ENCODE data around the gene TIMM9. TPM values are rescaled to one million over a fixed set of nuclear protein-coding genes. Genes with fewer than 3 reads are reported as not detected.

Gene TIMM9
- total and polyA plus RNA-seq, 2 donors (not counting 1 experiment from before 2014, with no cell fraction given), result 27.7 to 51.0 TPM

- DNase-seq (no peak), ATAC-seq (ENCODE audit: low read depth) (no peak)
- H3K4me1 Mint-ChIP-seq, result no peaks in the 10 kb centered on the region
- no peak overlapping the region for H3K27ac ChIP-seq (ENCODE audit: low read length in 2 of 2)
- no peaks in the 10 kb centered on the region for H3K9me3 ChIP-seq (ENCODE audit: control extremely low read depth in 1 of 3, control insufficient read depth in 2 of 3, insufficient read depth in 1 of 3, low read length in 2 of 3)
- no peak overlapping the region for H3K4me2 ChIP-seq (replicated peaks; ENCODE audit: low read depth, low read length, poor library complexity, severe bottlenecking)
- no peaks in the 10 kb centered on the region for H3K4me1 ChIP-seq (ENCODE audit: control insufficient read depth in 2 of 2, insufficient read depth in 2 of 2, low read length in 2 of 2)
- TF ChIP-seq EZH2 (IDR thresholded peaks at IDR 0.05; ENCODE audit: borderline replicate concordance, insufficient read depth, low read depth, low read length, poor library complexity, severe bottlenecking), result no peak
- no peak for TF ChIP-seq CTCF (IDR thresholded peaks at IDR 0.05)
- no peak overlapping the region for H3K4me3 ChIP-seq (ENCODE audit: control extremely low read depth in 1 of 5, extremely low read depth in 1 of 5, insufficient read depth in 1 of 5, low read depth in 2 of 5, low read length in 4 of 5)
- no peaks in the 10 kb centered on the region for H4K20me1 ChIP-seq (ENCODE audit: control insufficient read depth, insufficient read depth, low read length, poor library complexity, severe bottlenecking)
- peaks cover 7 to 66% of the 10 kb centered on the region in 2 experiments for H3K36me3 ChIP-seq (replicated peaks in 1 of 2; ENCODE audit: control extremely low read depth in 1 of 2, control insufficient read depth in 1 of 2, extremely low read depth in 1 of 2, insufficient read depth in 2 of 2, low read length in 1 of 2)
- no peak overlapping the region for H2AFZ ChIP-seq (ENCODE audit: insufficient read depth, low read depth, low read length, poor library complexity, severe bottlenecking)
- WGBS (ENCODE audit: insufficient coverage), result no CpG with 5 or more reads among the region's 3 CpGs
- no peaks in the 10 kb centered on the region for H3K27me3 ChIP-seq (replicated peaks in 1 of 4; ENCODE audit: control extremely low read depth in 1 of 4, control insufficient read depth in 3 of 4, insufficient read depth in 4 of 4, low read length in 3 of 4)
- no peaks in the 10 kb centered on the region for H3K9me3 Mint-ChIP-seq (ENCODE audit: insufficient read depth)
- ChIA-PET CTCF (no interaction called here), POLR2A (no interaction called here)
- intact Hi-C loops (cut with micrococcal nuclease), result no loop called here
- no peaks in the 10 kb centered on the region for H3K79me2 ChIP-seq (ENCODE audit: control insufficient read depth, insufficient read depth, low read length)
- no peaks in the 10 kb centered on the region for H3K27me3 Mint-ChIP-seq
- H3K4me3 Mint-ChIP-seq, result no peak overlapping the region
- H3K9ac ChIP-seq (ENCODE audit: low read length), result no peak overlapping the region
- H3K27ac Mint-ChIP-seq, result no peak overlapping the region
Observed at GRCh38 chr14:58367296-58367695, 60.0 kb downstream of the TIMM9 start.

GRCh38 chr14:58364316-58364715 lies 63.0 kb downstream of the TIMM9 start:
- Histone ChIP-seq H3K79me2 (ENCODE audit: control insufficient read depth, insufficient read depth, low read length) (no peaks in the 10 kb centered on the region), H3K27me3 (replicated peaks in 1 of 4; ENCODE audit: control extremely low read depth in 1 of 4, control insufficient read depth in 3 of 4, insufficient read depth in 4 of 4, low read length in 3 of 4) (no peaks in the 10 kb centered on the region), H2AFZ (ENCODE audit: insufficient read depth, low read depth, low read length, poor library complexity, severe bottlenecking) (no peak overlapping the region), H3K36me3 (replicated peaks in 1 of 2; ENCODE audit: control extremely low read depth in 1 of 2, control insufficient read depth in 1 of 2, extremely low read depth in 1 of 2, insufficient read depth in 2 of 2, low read length in 1 of 2) (peaks cover 16 to 54% of the 10 kb centered on the region in 2 experiments), H3K4me2 (replicated peaks; ENCODE audit: low read depth, low read length, poor library complexity, severe bottlenecking) (no peak overlapping the region), H3K27ac (ENCODE audit: low read length in 2 of 2) (no peak overlapping the region), H3K4me1 (ENCODE audit: control insufficient read depth in 2 of 2, insufficient read depth in 2 of 2, low read length in 2 of 2) (no peaks in the 10 kb centered on the region), H4K20me1 (ENCODE audit: control insufficient read depth, insufficient read depth, low read length, poor library complexity, severe bottlenecking) (no peaks in the 10 kb centered on the region), H3K9ac (ENCODE audit: low read length) (no peak overlapping the region), H3K9me3 (ENCODE audit: control extremely low read depth in 1 of 3, control insufficient read depth in 2 of 3, insufficient read depth in 1 of 3, low read length in 2 of 3) (no peaks in the 10 kb centered on the region), H3K4me3 (ENCODE audit: control extremely low read depth in 1 of 5, extremely low read depth in 1 of 5, insufficient read depth in 1 of 5, low read depth in 2 of 5, low read length in 4 of 5) (no peak overlapping the region)
- ATAC-seq (ENCODE audit: low read depth) (no peak), DNase-seq (no peak)
- Mint-ChIP-seq H3K4me1 (no peaks in the 10 kb centered on the region), H3K9me3 (ENCODE audit: insufficient read depth) (no peaks in the 10 kb centered on the region), H3K27me3 (no peaks in the 10 kb centered on the region), H3K4me3 (no peak overlapping the region), H3K27ac (no peak overlapping the region)
- TF ChIP-seq CTCF (IDR thresholded peaks at IDR 0.05) (no peak), EZH2 (IDR thresholded peaks at IDR 0.05; ENCODE audit: borderline replicate concordance, insufficient read depth, low read depth, low read length, poor library complexity, severe bottlenecking) (no peak)
- POLR2A ChIA-PET, result no interaction called here
- 100% methylated on average over 2 of the region's 4 CpGs for WGBS (ENCODE audit: insufficient coverage)
- CTCF ChIA-PET, result interaction anchor here (1.2 to 1.7 kb wide), 2 partner anchors 13 to 32 kb away, joined by 4 to 6 read pairs; partner anchors contain the start of gene TOMM20L
- intact Hi-C loops (cut with micrococcal nuclease), result no loop called here

All from B cell (primary cell).